K562 (cell line): ENCODE results near the gene NLGN4Y. TPM values are rescaled to one million over a fixed set of nuclear protein-coding genes. Genes with fewer than 3 reads are reported as not detected.

Experiments
- ATAC-seq: fragments of 200-7000 bp; cut with Tn5 transposase; 3 replicates; pipeline ENCODE4 v1.9.1; 2020; ENCODE audit warnings: moderate library complexity
- BruUV-seq: library from RNA; stranded (reverse); fragments of 400-500 nt; replicated peaks from 2 replicates; lab custom pipeline; 2021; lab: Mats Ljungman, UMichigan
- CTCF ChIA-PET: fragments of 300-600 bp; formaldehyde crosslinking; extraction: SDS; loops from one replicate; lab custom pipeline; 2021; ENCODE audit warnings: low intra/inter-chr PET ratio; lab: Yijun Ruan, JAX
- POLR2A ChIA-PET: fragments of 300-600, 350-650 bp; sonication (Branson Sonifier 250); formaldehyde crosslinking; extraction: SDS; loops from one replicate; lab custom pipeline; 2021; ENCODE audit warnings: antibody characterized with exemption, inconsistent platforms; lab: Yijun Ruan, JAX
- DNase-seq, 4 experiments: peaks; one replicate each; pipeline versions ENCODE4 v3.0.0 to v3.0.0-alpha.2; 2011 to 2018; ENCODE audit warnings: low spot score in 3 of 4, mixed read lengths in 3 of 4; ENCODE audit errors: extremely low read depth in 1 of 4
- FAIRE-seq: peaks from 2 replicates; lab custom pipeline; 2011; peaks lifted over from hg19 to GRCh38; lab: Jason Lieb, UNC
- H2AFZ ChIP-seq: 2 replicates; pipeline ENCODE4 v1.6.0; 2011; ENCODE audit warnings: low read depth, low read length, control low read depth, inconsistent platforms
- H3K27ac ChIP-seq: fragments of 200-600 bp; 3 replicates; pipeline ENCODE4 v1.8.0; 2011; ENCODE audit warnings: low read depth, mild to moderate bottlenecking, control low read depth, inconsistent platforms, low read length, moderate library complexity, mixed read lengths; ENCODE audit errors: extremely low read depth
- H3K27me3 ChIP-seq, 2 experiments: fragments of 300-600 bp in 1 of 2; 2 replicates in 1 of 2; 3 replicates in 1 of 2; pipeline versions ENCODE4 v1.6.0 to v1.8.0; 2011; ENCODE audit warnings: inconsistent platforms in 2 of 2, low read length in 2 of 2, mild to moderate bottlenecking in 1 of 2, mixed read lengths in 1 of 2, moderate library complexity in 1 of 2; ENCODE audit not compliant: control insufficient read depth in 2 of 2, insufficient read depth in 2 of 2
- H3K36me3 ChIP-seq: fragments of 300-600 bp; 3 replicates; pipeline ENCODE4 v1.8.0; 2011; ENCODE audit warnings: mild to moderate bottlenecking, low read length, inconsistent platforms; ENCODE audit not compliant: control insufficient read depth, insufficient read depth
- H3K4me1 ChIP-seq, 2 experiments: fragments of 200-600 bp in 1 of 2; replicated peaks in 1 of 2; 2 replicates in 1 of 2; 3 replicates in 1 of 2; pipeline versions ENCODE4 v1.5.1 to v1.8.0; 2011; ENCODE audit warnings: inconsistent platforms in 2 of 2, low read length in 2 of 2, mild to moderate bottlenecking in 1 of 2, mixed read lengths in 1 of 2, moderate library complexity in 1 of 2; ENCODE audit not compliant: control insufficient read depth in 2 of 2, insufficient read depth in 2 of 2
- H3K4me2 ChIP-seq: 2 replicates; pipeline ENCODE4 v1.6.1; 2011; ENCODE audit warnings: low read length, control low read depth, inconsistent platforms, mixed read lengths; ENCODE audit not compliant: insufficient read depth
- H3K4me3 ChIP-seq: fragments of 200-600 bp; sonication (generic), shearing (Covaris generic); 2 replicates; pipeline ENCODE4 v1.5.1; 2016; ENCODE audit warnings: control low read depth, inconsistent platforms
- H3K79me2 ChIP-seq: fragments of 200-600 bp; 3 replicates; pipeline ENCODE4 v1.8.0; 2011; ENCODE audit warnings: low read length, inconsistent platforms; ENCODE audit not compliant: control insufficient read depth, insufficient read depth
- H3K9ac ChIP-seq, 2 experiments: 2 replicates each; pipeline versions ENCODE4 v1.6.0 to v1.6.1; 2011; ENCODE audit warnings: low read depth in 2 of 2, low read length in 2 of 2, control low read depth in 1 of 2, inconsistent platforms in 1 of 2, mild to moderate bottlenecking in 1 of 2, mixed read lengths in 1 of 2; ENCODE audit not compliant: insufficient read depth in 1 of 2
- H3K9me1 ChIP-seq: one replicate; pipeline ENCODE4 v1.6.0; 2011; ENCODE audit warnings: inconsistent platforms, mild to moderate bottlenecking, low read length, moderate library complexity; ENCODE audit not compliant: control insufficient read depth, insufficient read depth
- H3K9me3 ChIP-seq: replicated peaks from 2 replicates; pipeline ENCODE4 v1.5.1; 2011; ENCODE audit warnings: low read depth, low read length, inconsistent platforms; ENCODE audit not compliant: control insufficient read depth, insufficient read depth
- H4K20me1 ChIP-seq: replicated peaks from 2 replicates; pipeline ENCODE4 v1.6.1; 2011; ENCODE audit warnings: low read length, inconsistent platforms, mixed read lengths; ENCODE audit not compliant: control insufficient read depth, insufficient read depth
- CBFA2T2 ChIP-seq: fragments of 450-650 bp; conservative IDR thresholded peaks from 2 replicates; pipeline ENCODE4 v1.6.1; 2017; ENCODE audit warnings: mild to moderate bottlenecking
- CBX2 ChIP-seq: fragments of 200-600 bp; sonication (generic); IDR thresholded peaks from one replicate; pipeline ENCODE4 v1.6.1; 2012; ENCODE audit warnings: mild to moderate bottlenecking, low read length, inconsistent platforms; ENCODE audit not compliant: insufficient read depth, poor library complexity, severe bottlenecking
- GABPB1 ChIP-seq: sonication (generic); formaldehyde crosslinking; IDR thresholded peaks from 2 replicates; pipeline ENCODE4 v1.8.0; 2022; ENCODE audit warnings: mild to moderate bottlenecking, missing genetic modification reagents
- GATAD2A ChIP-seq: fragments of 450-650 bp; IDR thresholded peaks from 2 replicates; pipeline ENCODE4 v1.6.1; 2017
- GTF2A2 ChIP-seq: IDR thresholded peaks from 2 replicates; pipeline ENCODE4 v1.6.1; 2016; ENCODE audit warnings: mild to moderate bottlenecking, missing genetic modification characterization, missing compliant biosample characterization
- HDAC2 ChIP-seq: fragments of 450-650 bp; IDR thresholded peaks from 2 replicates; pipeline ENCODE4 v1.6.1; 2016; ENCODE audit warnings: mild to moderate bottlenecking
- ILK ChIP-seq: fragments of 450-650 bp; IDR thresholded peaks from 2 replicates; pipeline ENCODE4 v1.6.1; 2016; ENCODE audit warnings: missing genetic modification characterization, low read depth, mild to moderate bottlenecking, missing compliant biosample characterization, moderate library complexity, borderline replicate concordance
- RFX1 ChIP-seq: fragments of 450-650 bp; IDR thresholded peaks from 2 replicates; pipeline ENCODE4 v1.6.1; 2016; ENCODE audit warnings: mild to moderate bottlenecking, moderate library complexity
- ZNF3 ChIP-seq: fragments of 250-450 bp; sonication (Bioruptor Pico); IDR thresholded peaks from 2 replicates; pipeline ENCODE4 v1.5.0; 2021; ENCODE audit warnings: mild to moderate bottlenecking, moderate library complexity
- WGBS: fragments of 100-300 bp; shearing (Covaris generic); methylation state at CpG from one replicate; pipeline ENCODE4 v1.1.6; 2016; ENCODE audit warnings: low coverage, mixed read lengths; ENCODE audit not compliant: insufficient coverage; ENCODE audit errors: missing lambda C conversion rate; 5-methylcytosine and 5-hydroxymethylcytosine counted together
- in situ Hi-C: fragments of 300-500 bp; cut with MboI; formaldehyde crosslinking; loops from 4 replicates; pipeline ENCODE4 v1.15.0; 2018; ENCODE audit warnings: inconsistent platforms, mixed read lengths
- intact Hi-C: fragments of 100-400 bp; cut with micrococcal nuclease; formaldehyde crosslinking; loops from 2 replicates; pipeline ENCODE4 v1.14.2; 2022
- polyA plus RNA-seq, 8 experiments: library from polyadenylated mRNA; depleted of rRNA in 4 of 8; stranded (reverse) in 5 of 8; unstranded in 3 of 8; fragments of >200 nt; fragmentation: Nextera tagmentation in 2 of 8; fragmentation: Illumina TruSeq in 1 of 8; extraction: Ambion mirVana in 2 of 8; extraction: Trizol in 1 of 8; gene quantifications; 2 replicates each; pipeline versions ENCODE4 v1.2.1 to v1.2.3, GENCODE V29; 2011 to 2014; ENCODE audit warnings: inconsistent platforms in 1 of 8, missing spikeins in 1 of 8
- total RNA-seq, 7 experiments: library from RNA; depleted of rRNA in 6 of 7; stranded (reverse); fragments of >200 nt in 6 of 7; fragmentation: Illumina TruSeq in 2 of 7; extraction: Trizol in 2 of 7; gene quantifications; 2 replicates each; pipeline versions ENCODE4 v1.2.1 to v1.2.3, GENCODE V29; 2011 to 2021; ENCODE audit warnings: low replicate concordance in 1 of 7
- TF ChIP-seq, protein P1 (sequence below): IDR thresholded peaks from 2 replicates; pipeline ENCODE4 v1.6.1; 2011; ENCODE audit warnings: borderline replicate concordance, low read depth, mild to moderate bottlenecking, moderate library complexity, low read length; ENCODE audit not compliant: insufficient read depth, poor library complexity, severe bottlenecking

NLGN4Y gene
- total and polyA plus RNA-seq, 9 of the 15 experiments (the other 6 are each of a cell fraction or from before 2014, with no cell fraction given), result not detected

DNA sequence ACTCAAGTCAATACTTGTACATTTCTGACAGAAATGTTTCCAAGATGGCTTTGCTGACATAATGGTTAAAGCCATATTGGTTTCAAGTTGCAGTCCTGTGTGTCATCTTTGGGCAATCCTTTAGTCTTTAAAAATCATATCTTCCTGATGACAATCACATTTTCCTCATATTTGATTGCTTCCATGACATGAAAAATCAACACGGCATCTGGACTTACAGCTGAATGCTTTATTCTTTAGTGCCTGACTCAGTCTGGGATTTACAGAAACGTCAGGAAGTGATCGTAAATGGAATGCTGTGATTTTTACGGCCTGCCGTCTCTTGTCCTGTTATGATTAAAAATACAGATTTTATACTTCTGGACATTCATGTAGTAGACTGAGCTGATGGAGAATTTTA is 304.2 kb downstream of the NLGN4Y start (continued):
- TF ChIP-seq, protein P1, sequence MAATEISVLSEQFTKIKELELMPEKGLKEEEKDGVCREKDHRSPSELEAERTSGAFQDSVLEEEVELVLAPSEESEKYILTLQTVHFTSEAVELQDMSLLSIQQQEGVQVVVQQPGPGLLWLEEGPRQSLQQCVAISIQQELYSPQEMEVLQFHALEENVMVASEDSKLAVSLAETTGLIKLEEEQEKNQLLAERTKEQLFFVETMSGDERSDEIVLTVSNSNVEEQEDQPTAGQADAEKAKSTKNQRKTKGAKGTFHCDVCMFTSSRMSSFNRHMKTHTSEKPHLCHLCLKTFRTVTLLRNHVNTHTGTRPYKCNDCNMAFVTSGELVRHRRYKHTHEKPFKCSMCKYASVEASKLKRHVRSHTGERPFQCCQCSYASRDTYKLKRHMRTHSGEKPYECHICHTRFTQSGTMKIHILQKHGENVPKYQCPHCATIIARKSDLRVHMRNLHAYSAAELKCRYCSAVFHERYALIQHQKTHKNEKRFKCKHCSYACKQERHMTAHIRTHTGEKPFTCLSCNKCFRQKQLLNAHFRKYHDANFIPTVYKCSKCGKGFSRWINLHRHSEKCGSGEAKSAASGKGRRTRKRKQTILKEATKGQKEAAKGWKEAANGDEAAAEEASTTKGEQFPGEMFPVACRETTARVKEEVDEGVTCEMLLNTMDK, result no peak
- TF ChIP-seq ILK (tag), result no peak
- TF ChIP-seq GTF2A2 (tag), result no peak
- no peak for TF ChIP-seq RFX1
- TF ChIP-seq ZNF3 (CRISPR knock-in tag), result no peak
- no peak for TF ChIP-seq HDAC2
- no peak for TF ChIP-seq GABPB1

DNA sequence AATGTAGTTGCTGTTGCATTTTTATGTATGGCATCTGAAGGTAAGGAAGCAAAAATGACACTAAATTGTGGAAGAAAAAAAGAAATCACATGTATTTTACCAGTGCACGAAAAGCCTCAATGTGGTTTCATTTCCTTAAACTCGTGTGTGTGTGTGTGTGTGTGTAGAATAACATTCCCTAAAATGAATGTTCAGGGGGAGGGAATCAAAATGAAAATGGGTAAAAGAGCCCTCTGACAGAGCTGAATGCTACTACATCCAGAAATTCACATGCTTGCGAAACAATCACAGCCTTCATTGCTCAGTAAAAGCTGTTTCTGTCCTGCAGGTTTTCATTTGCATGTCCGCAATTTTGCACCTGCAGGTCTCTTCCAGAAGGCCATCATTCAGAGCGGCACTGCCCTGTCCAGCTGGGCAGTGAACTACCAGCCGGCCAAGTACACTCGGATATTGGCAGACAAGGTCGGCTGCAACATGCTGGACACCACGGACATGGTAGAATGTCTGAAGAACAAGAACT is 305.1 kb downstream of the NLGN4Y start:
- Histone ChIP-seq H3K9ac (no peak overlapping the region), H3K27ac (no peak overlapping the region), H3K4me3 (no peak overlapping the region), H3K27me3 (no peaks in the 10 kb centered on the region), H3K9me1 (no peaks in the 10 kb centered on the region), H3K4me1 (no peaks in the 10 kb centered on the region), H4K20me1 (no peaks in the 10 kb centered on the region), H3K9me3 (no peaks in the 10 kb centered on the region), H3K79me2 (no peaks in the 10 kb centered on the region), H2AFZ (no peak overlapping the region), H3K36me3 (no peaks in the 10 kb centered on the region), H3K4me2 (no peak overlapping the region)
- in situ Hi-C loops, result no loop called here
- TF ChIP-seq ILK (tag), result no peak
- no peak for TF ChIP-seq GATAD2A
- TF ChIP-seq CBX2, result no peak
- no peak for TF ChIP-seq CBFA2T2
- intact Hi-C loops, result no loop called here
- FAIRE-seq, result no peak
- BruUV-seq, result no TSS peak
- ChIA-PET CTCF (no interaction called here), POLR2A (no interaction called here)
- DNase-seq, result no peak
- WGBS, result no CpG with 5 or more reads among the region's 9 CpGs
- ATAC-seq, result no peak
